ACC112 (cell line): ENCODE results near the gene IQCC.

Experiments
- H2AFZ ChIP-seq: fragments of 200-600 bp; sonication (generic); one replicate; pipeline ENCODE4 v1.6.0; 2017; ENCODE audit warnings: antibody characterized with exemption, low read length; ENCODE audit not compliant: unreplicated experiment
- H3K27ac ChIP-seq: fragments of 200-600 bp; sonication (generic); 2 replicates; pipeline ENCODE4 v1.5.1; 2014; ENCODE audit warnings: low read depth, mild to moderate bottlenecking, antibody characterized with exemption, low read length, moderate library complexity
- H3K27me3 ChIP-seq: fragments of 200-600 bp; sonication (generic); 2 replicates; pipeline ENCODE4 v1.6.1; 2014; ENCODE audit warnings: mild to moderate bottlenecking, antibody characterized with exemption, low read length, moderate library complexity, mixed read lengths; ENCODE audit not compliant: insufficient read depth
- H3K36me3 ChIP-seq: fragments of 200-600 bp; sonication (generic); 2 replicates; pipeline ENCODE4 v1.6.1; 2016; ENCODE audit warnings: mild to moderate bottlenecking, antibody characterized with exemption, low read length, moderate library complexity, mixed read lengths; ENCODE audit not compliant: insufficient read depth
- H3K4me1 ChIP-seq: fragments of 200-600 bp; sonication (generic); one replicate; pipeline ENCODE4 v1.6.1; 2016; ENCODE audit warnings: low read length, mixed read lengths; ENCODE audit not compliant: insufficient read depth, unreplicated experiment, control insufficient read depth
- H3K4me3 ChIP-seq: fragments of 200-600 bp; sonication (generic); 2 replicates; pipeline ENCODE4 v1.5.1; 2014; ENCODE audit warnings: mild to moderate bottlenecking, low read depth, low read length
- H3K79me2 ChIP-seq: fragments of 200-600 bp; sonication (generic); one replicate; pipeline ENCODE4 v1.6.0; 2016; ENCODE audit warnings: low read length; ENCODE audit not compliant: control insufficient read depth, unreplicated experiment, insufficient read depth

The IQCC gene

DNA sequence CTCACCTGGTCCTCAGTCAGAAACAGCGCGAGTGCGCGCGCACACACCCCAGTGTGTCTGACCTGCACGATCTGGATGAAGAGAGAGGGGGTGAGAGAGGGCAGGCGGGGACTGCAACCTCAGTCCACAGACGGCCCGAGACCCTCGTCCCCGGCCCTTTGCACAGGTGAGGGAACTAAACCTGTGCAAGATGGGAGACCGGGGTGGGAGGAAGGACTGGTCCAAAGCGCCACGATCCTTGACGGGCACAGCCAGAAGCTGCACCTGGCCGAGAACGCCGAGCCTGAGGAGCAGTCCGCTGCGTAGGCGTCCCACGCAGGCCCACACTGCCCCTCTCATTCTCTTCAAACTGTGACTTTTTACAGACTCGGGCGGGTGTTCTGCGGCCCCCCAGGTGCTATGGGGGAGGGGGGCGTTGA is 519 bp upstream of the IQCC start:
- H3K27ac ChIP-seq: no peak overlapping the region

DNA sequence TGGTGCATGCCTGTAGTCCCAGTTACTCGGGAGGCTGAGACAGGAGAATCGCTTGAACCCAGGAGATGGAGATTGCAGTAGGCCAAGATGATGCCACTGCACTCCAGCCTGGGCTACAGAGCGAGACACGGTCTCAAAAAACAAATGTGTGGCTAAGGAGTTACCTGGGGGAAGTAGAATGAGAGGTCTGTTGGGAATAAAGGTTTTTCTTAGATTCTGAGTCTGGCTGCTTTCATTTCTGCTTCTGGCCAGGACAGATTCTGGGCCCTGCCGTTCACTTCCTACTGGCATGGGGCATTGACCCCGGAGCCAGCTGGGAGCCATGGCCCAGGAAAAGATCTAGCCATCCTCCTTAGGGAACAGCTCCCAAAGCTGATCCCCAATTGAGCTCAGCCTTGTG is 3.0 kb downstream of the IQCC start:
- Histone ChIP-seq H3K27ac (peak overlapping the region; percentile 13; the same call in 1 of the 2 replicates), H3K4me3 (no peak overlapping the region)

More for the DNA sequence above, 519 bp upstream of the IQCC start:
- Histone ChIP-seq H3K27me3 (no peaks in the 10 kb centered on the region), H3K4me3 (peak overlapping the region; percentile 82), H3K36me3 (no peaks in the 10 kb centered on the region), H2AFZ (peak overlapping the region; percentile 69), H3K79me2 (no peaks in the 10 kb centered on the region), H3K4me1 (peaks cover 20% of the 10 kb centered on the region)

GRCh38 chr1:32208891-32209328 is 3.4 kb downstream of the IQCC start, which contains the start of gene DCDC2B:
DCDC2B (plus strand) TSS chr1:32209089; CDS start chr1:32209094, 5 bp downstream.
- peaks cover 12% of the 10 kb centered on the region for H3K4me1 ChIP-seq
- no peaks in the 10 kb centered on the region for H3K27me3 ChIP-seq
- H3K36me3 ChIP-seq: no peaks in the 10 kb centered on the region
- no peak within 1 kb of the TSS for H2AFZ ChIP-seq
- H3K79me2 ChIP-seq: no peaks in the 10 kb centered on the region
- peak within 1 kb of the TSS; percentile 34; the same call in 1 of the 2 replicates for H3K27ac ChIP-seq
- H3K4me3 ChIP-seq: no peak within 1 kb of the TSS

More for the DNA sequence above, 3.0 kb downstream of the IQCC start:
- no peak overlapping the region for H2AFZ ChIP-seq
- no peaks in the 10 kb centered on the region for H3K27me3 ChIP-seq
- no peaks in the 10 kb centered on the region for H3K36me3 ChIP-seq
- peaks cover 12% of the 10 kb centered on the region for H3K4me1 ChIP-seq
- no peaks in the 10 kb centered on the region for H3K79me2 ChIP-seq

DNA sequence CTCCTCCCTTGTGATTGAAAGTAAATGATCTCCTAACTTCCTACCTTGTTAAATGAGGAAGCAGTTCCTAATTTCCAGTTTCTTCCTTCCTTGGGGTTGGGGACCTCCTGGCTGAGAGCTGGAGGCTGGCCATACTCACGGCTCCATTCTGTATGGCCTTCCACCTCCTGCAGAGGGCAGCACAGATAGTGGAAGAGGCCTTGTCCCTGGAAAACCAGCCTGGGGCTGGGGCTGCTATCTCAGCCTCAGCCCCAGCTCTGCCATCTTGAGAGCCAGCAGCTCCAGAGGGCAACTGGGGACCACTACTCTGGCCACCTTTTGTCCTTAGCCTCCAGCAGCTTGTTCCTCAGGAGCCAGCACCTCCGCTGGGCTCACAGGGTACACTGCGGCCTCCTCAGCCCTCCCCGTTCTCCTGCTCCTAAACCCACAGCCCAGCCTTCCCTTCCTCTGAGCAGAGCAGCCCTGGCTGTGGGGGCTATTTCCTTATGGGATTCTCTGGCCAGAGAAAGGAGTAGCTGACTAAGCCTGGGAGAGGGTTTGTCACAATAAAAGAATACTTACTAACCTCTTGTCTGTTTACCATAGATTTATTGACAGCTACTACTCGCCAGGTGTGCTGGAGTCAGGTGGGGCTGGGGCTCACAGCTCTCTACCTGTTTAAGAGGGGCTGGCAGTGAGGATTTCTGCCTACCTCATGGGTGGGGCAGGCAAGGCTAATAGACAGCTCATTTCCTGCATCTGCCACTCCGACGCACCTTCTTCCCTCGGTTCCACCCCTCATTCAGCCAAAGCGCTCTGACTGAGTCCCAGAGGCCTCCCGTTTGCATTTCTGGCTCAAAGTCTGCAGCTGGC is 10.4 kb downstream of the IQCC start:
- Histone ChIP-seq H3K27me3 (no peaks in the 10 kb centered on the region), H2AFZ (no peak overlapping the region), H3K79me2 (no peaks in the 10 kb centered on the region), H3K4me3 (no peak overlapping the region), H3K27ac (no peak overlapping the region), H3K36me3 (no peaks in the 10 kb centered on the region), H3K4me1 (peaks cover 13% of the 10 kb centered on the region)

DNA sequence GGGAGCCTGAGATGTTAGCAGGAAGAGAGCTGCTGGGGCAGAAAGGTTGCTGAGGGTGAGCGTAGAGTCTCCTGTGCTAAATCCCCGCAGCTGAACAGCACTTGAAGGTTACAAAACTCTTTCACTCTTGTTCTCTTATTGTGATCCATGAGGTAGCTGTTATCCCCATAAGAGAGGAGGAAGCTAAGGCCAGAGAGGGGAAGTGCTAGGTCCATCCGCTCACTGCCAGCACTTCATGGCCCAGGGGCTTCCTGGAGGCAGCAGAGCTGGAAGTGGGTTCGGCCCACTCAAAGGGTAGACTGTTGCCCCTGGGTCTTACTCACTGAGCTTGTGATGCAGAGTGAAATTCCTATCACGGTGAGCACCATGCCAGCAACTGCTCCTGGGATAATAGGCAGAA is 11.1 kb downstream of the IQCC start:
- H3K27me3 ChIP-seq: no peaks in the 10 kb centered on the region
- H3K36me3 ChIP-seq: no peaks in the 10 kb centered on the region
- H3K79me2 ChIP-seq: peaks cover 7% of the 10 kb centered on the region
- H3K4me1 ChIP-seq: peaks cover 20% of the 10 kb centered on the region
- H3K4me3 ChIP-seq: no peak overlapping the region
- H2AFZ ChIP-seq: no peak overlapping the region
- H3K27ac ChIP-seq: no peak overlapping the region

DNA sequence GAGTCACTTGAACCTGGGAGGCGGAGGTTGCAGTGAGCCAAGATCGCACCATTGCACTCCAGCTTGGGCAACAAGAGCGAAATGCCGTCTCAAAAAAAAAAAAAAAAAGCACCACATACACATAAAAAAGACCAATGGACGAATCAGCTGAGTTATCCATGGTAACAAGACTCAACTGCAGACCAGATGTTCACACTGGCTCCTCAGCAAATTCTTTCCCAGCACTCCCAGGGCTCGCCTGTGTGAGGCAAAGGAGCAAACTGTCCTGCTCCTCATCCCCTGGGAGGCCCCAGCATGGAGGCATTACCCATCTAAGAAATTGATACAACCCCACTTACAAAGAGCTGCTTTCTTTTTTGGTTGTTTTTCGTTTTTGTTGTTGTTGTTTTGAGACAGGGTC is 13.6 kb downstream of the IQCC start:
- Histone ChIP-seq H3K27ac (no peak overlapping the region), H3K36me3 (no peaks in the 10 kb centered on the region; the same call in 1 of the 2 replicates), H3K4me3 (no peak overlapping the region), H3K27me3 (no peaks in the 10 kb centered on the region), H3K79me2 (peaks cover 30% of the 10 kb centered on the region), H2AFZ (no peak overlapping the region), H3K4me1 (peaks cover 30% of the 10 kb centered on the region)

GRCh38 chr1:32220746-32221580 is 15.5 kb downstream of the IQCC start:
- H3K4me3 ChIP-seq: peak overlapping the region; percentile 95

DNA sequence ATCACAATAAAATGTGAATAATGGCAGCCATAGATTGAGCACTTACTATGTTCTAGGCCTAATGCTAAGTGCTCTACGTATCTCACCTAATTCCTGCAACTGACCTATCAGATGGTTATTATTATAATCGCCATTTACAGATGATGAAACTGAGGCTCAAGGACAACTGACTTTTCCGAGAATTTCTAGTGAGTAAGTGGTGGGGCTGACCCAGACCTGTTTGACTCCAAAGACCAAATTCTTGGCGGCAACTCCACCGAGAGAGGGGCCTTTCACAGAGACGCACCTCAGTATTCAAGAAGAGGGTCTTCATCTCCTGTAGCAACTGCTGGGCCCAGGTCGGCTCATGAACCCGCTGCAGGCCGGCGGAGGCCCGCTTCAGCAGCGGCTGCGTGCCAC is 16.1 kb downstream of the IQCC start:
- Histone ChIP-seq H3K79me2 (peaks cover 34% of the 10 kb centered on the region), H2AFZ (peak overlapping the region; percentile 79), H3K4me1 (peaks cover 30% of the 10 kb centered on the region), H3K36me3 (peaks cover 3% of the 10 kb centered on the region; the same call in 1 of the 2 replicates), H3K27me3 (no peaks in the 10 kb centered on the region), H3K27ac (peak overlapping the region; percentile 81), H3K4me3 (peak overlapping the region; percentile 95)

More at GRCh38 chr1:32220746-32221580, 15.5 kb downstream of the IQCC start:
- Histone ChIP-seq H3K36me3 (peaks cover 3% of the 10 kb centered on the region; the same call in 1 of the 2 replicates), H3K4me1 (peaks cover 30% of the 10 kb centered on the region), H3K79me2 (peaks cover 34% of the 10 kb centered on the region), H3K27me3 (no peaks in the 10 kb centered on the region), H2AFZ (peak overlapping the region; percentile 79), H3K27ac (peak overlapping the region; percentile 81; the same call in 1 of the 2 replicates)

DNA sequence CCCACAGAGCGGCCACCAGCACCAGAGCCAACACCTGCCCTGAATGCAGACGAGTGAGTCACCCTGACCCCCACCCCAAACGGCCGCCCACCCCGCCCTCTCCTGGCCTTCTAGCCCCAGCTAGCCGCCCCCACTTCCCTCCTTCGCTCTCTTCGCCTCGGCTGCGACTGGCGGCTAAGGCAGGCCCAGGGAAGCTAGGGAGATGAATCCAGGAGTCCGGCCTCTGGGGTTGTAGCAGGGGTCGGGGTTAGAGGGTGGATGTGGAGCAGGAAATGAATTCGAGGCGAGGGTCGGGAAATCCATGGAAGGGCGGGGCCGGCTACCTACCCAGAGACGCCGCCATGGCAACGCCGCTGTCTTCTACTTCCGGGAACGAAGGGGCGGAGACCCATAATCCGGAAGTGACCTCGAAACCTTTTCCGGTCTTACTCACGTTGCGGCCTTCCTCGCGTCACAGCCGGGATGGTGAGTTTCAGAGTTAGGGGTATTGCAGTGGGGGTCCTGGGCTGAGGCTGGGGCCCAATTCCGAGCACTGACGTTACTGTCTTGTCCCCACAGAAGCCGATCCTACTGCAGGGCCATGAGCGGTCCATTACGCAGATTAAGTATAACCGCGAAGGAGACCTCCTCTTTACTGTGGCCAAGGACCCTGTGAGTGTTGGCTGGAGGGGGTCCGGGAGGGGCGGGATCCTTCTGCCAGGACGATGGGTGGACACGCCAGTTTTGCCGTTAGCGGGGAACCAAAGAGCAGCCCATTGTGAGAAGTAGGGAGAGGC is 16.7 kb downstream of the IQCC start, which contains the start of the genes EIF3I and TMEM234:
TSS of gene EIF3I (plus strand) at position 428 of the 776 bp plus-strand sequence. CDS start at position 463, 35 bp downstream.
TSS of gene TMEM234 (minus strand) at position 374 of the 776 bp plus-strand sequence. CDS start at position 343, 31 bp downstream.
- H3K4me3 ChIP-seq: peak within 1 kb of the TSS; percentile 95
- peaks cover 34% of the 10 kb centered on the region for H3K79me2 ChIP-seq
- peak within 1 kb of the TSS; percentile 79 for H2AFZ ChIP-seq
- H3K4me1 ChIP-seq: peaks cover 30% of the 10 kb centered on the region
- peaks cover 3% of the 10 kb centered on the region; the same call in 1 of the 2 replicates for H3K36me3 ChIP-seq
- H3K27me3 ChIP-seq: no peaks in the 10 kb centered on the region
- H3K27ac ChIP-seq: peak within 1 kb of the TSS; percentile 81
